Kidney capillary endothelial cell (primary cell): ENCODE measurements around the gene UBL5.
A peak's percentile ranks its signal among the peaks of the same experiment; 100 is the strongest.

Source experiments
- DNase-seq: peaks from one replicate; pipeline ENCODE4 v3.0.0-alpha.2; 2018; ENCODE audit warnings: low spot score

UBL5 gene

GRCh38 chr19:9856609-9857008 lies 28.9 kb downstream of the UBL5 start:
- no peak for DNase-seq

- DNase-seq = no peak
Observed at GRCh38 chr19:9857076-9857721, 29.5 kb downstream of the UBL5 start.

DNA sequence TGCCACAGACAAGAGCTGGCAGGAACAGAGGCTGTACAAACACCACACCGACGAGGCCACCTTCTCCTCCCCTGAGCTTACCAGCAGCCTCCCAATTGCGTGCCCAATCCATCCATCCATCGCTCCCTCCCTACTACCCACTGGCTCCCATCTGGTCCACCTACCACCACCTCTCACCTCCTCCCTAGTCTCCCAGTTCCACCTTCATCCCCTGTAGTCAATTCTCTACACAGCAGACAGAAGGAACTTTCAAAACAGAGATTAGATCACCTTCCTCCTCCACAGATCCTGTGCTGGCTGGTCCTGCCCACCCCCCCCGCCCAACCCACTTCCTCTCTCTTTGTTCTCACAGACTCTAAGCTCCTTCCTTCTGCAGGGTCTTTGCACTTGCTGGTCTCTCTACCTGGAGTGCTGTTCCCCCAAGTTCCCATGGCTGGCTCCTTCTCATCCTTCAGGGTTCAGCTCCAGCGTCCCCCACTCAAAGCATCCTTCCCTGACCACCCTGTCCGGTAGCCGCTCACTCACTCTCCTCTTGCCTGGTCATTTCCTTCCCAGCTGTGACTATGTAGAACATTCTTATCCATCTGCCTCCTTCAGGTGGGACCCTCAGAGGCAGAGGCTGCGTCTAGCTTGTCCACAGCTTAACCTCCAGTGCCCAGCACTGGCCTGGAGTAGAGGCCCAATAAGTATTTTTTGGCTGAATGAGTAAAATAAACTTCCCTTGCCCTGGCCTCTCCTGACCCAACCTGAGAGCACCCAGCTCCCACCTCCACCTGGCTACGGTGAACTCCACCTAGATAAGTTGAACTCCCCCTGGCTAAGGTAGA lies 30.4 kb downstream of the UBL5 start:
- no peak for DNase-seq

DNA sequence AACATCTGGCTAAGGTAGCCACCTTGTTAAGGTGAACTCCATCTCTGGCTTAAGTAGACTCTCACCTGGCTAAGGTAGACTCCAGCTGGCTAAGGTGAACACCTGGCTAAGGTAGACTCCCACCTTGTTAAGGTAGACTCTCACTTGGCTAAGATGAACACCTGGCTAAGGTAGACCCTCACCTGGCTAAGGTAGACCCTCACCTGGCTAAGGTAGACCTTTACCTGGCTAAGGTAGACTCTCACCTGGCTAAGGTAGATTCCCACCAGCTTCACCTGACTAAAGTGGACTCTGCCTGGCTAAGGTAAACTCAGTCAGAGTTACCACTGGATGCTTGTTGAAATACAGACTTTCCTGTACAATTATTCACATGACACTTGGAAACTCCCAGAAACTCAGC lies 31.0 kb downstream of the UBL5 start:
- DNase-seq = no peak

DNA sequence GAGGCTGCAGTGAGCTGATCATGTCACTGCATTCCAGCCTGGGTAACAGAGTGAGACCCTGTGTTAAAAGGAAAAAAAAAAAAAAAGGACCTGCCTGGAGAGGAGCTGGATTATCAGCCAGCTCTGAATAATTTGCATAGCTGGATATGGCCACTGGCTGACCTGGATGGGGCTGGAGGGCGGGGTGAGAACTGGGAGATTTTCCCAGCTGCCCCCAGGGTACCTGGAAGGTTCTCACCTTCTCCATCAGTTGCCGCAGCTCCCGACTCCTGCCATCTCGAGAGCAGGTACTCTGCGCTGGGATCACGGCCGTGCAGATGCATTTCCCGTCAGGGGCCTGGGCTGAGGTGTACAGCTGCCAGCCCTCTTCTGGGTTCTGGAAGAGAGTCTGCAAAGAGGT lies 32.7 kb downstream of the UBL5 start:
- DNase-seq = no peak

GRCh38 chr19:9861503-9861902 lies 33.8 kb downstream of the UBL5 start:
- no peak for DNase-seq

DNA sequence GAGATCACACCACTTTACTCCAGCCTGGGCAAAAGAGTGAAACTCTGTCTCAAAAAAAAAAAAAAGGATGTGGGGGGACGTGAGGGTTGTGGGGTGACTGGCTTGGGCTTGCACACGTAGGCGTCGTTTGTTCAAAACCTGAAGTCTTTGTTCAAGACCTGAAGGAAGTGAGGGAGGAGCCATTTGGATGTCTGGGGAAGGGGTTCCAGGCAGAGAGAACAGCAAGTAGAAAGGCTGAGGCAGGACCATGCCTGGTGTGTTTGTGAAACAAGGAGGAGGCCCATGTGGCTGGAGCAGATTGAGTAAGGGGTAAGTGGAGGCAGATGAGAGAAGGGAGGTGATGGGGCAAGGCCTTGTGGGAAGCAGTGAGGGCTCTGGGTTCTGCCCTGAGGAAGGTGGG lies 35.2 kb downstream of the UBL5 start:
- DNase-seq = no peak

- no peak for DNase-seq
Observed at GRCh38 chr19:9863759-9864158, 36.0 kb downstream of the UBL5 start.

- DNase-seq = no peak
Observed at GRCh38 chr19:9865732-9866501, 38.2 kb downstream of the UBL5 start.

DNA sequence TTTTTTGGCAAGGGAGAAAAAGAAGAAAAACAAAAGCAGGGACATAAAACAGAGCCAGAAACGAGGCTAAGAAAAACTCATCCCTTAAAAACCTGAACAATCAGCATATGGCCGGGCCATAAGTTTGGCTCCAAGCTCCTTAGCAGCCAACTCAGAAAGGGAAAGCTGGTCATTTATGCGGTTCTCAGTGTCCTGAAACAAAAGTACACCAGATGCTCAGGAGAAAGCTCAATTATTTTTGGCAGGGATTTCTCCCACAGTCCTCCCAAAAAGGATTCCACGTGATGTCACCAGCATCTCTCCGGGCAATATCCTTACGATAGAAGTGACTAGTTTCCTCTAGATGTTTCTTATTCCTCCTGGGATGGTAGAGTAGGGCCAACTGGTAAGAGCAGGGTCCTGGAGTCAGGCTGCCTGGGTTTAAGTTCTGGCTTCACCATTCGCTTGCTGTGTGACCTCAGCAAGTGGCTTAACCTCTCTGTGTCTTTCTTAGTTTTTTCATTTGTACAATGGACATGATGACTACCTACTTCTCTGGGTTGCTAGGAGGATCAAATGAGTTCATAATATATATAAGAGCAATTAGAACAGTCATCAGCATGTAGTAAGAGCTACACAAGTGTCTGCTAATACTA lies 41.4 kb downstream of the UBL5 start:
- no peak for DNase-seq

DNA sequence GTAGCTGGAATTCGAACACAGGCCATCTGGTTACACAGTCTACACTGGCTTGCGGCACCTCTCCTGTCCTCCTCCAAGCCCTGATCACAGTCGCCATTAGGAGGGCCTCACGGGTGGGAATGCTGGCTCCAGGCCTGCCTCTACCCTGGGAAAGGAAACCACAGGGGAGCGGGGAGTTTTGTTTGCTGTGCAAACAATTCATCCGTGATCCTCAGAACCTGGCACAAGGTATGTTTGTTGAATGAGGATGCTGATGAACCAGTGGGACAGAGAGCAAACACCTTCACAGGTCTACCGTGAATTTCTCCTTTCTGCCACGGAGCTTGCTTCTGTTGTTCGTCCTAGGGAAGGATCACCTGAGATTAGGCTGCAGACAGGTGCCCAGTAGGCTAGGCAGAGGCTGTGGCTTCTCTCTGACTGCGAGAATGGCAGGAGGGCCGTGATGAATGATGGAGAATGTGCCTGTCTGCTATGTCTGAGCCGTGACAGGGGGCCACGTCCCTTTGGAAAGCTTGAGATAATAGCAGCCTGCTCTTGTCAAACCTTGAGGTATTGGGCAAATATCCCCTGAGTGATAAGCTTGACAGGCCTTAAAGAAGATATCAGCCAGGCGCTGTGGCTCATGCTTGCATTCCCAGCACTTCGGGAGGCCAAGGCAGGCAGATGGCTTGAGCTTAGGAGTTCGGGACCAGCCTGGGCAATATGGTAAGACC lies 44.1 kb downstream of the UBL5 start:
- DNase-seq = no peak

GRCh38 chr19:9872618-9873242 lies 45.0 kb downstream of the UBL5 start:
- DNase-seq = no peak

GRCh38 chr19:9875031-9875627 lies 47.4 kb downstream of the UBL5 start:
- DNase-seq = no peak

- DNase-seq = no peak
Observed at GRCh38 chr19:9875796-9876195, 48.1 kb downstream of the UBL5 start.

DNA sequence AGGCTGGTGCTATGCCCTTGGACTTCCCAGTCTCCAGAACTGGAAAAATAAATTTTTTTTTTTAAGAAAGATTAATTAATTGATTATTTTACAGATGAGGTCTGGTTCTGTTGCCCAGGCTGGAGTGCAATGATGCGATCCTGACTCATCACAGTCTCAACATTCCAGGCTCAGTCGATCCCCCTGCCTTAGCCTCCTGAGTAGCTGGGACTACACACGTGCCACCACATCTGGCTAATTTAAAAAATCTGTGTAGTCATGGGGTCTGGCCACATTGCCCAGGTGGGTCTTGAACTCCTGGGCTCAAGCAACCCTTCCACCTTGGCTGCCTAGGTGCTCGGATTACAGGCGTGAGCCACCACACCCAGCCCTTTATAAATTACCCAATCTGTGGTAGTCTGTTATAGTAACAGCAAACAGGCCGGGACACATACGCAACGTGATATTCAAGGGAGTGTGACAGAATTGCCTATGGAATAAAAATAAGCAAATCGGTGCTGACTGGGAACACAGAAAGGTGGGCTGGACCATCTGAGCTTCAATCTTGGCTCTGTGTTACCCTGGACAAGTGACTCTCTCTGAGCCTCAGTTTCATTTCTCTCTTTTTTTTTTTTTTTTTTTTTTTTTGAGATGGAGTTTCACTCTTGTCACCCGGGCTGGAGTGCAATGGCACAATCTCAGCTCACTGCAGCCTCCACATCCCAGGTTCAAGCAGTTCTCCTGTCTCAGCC lies 50.2 kb downstream of the UBL5 start:
- DNase-seq = peak; percentile 9

DNA sequence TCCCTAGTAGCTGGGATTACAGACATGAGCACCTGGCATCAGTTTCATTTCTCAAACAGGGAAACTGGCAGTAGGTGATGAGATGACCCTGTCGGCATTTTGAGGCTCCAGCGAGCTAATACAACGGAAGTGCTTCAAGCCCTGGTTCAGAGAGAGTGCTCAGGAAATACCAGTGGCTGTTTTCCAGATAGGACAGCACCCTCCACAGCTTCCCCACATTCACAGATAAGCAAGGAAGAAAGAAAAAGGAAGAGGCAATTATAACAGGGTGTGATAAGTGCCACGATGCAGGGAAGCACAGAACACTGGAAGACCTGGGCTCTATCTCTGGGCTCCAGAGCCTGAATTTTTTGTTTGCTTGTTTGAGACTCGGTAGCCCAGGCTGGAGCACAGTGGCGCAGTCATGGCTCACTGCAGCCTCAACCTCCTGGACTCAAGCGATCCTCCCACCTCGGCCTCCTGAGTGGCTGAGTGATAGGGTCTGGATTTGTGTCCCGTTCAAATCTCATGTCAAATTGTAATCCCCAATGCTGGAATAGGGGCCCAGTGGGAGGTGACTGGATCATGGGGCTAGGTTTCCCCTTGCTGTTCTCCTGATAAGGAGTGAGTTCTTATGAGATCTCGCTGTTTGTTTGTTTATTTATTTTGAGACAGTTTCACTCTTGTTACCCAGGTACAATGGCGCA lies 50.9 kb downstream of the UBL5 start:
- DNase-seq = no peak
